Sigmoid colon (tissue), 7 donors: Measurements from ENCODE around the gene DBN1. TPM values are rescaled to one million over a fixed set of nuclear protein-coding genes. Genes with fewer than 3 reads are reported as not detected.

Experiments
- DNase-seq: peaks from one replicate; pipeline ENCODE4 v3.0.0-alpha.2; 2019
- H3K27ac ChIP-seq, 4 donors: fragments of 200-600 bp; sonication (generic); one replicate each; pipeline ENCODE4 v1.5.1; 2016 to 2019; ENCODE audit warnings: mild to moderate bottlenecking in 1 of 4
- H3K27me3 ChIP-seq, 3 donors: fragments of 200-600 bp; sonication (generic); one replicate each; pipeline ENCODE4 v1.5.1; 2019; ENCODE audit warnings: mild to moderate bottlenecking in 1 of 3
- H3K36me3 ChIP-seq, 4 donors: fragments of 200-600 bp; sonication (generic); one replicate each; pipeline ENCODE4 v1.5.1; 2016 to 2019
- H3K4me1 ChIP-seq, 4 donors: fragments of 200-600 bp; sonication (generic); one replicate each; pipeline ENCODE4 v1.5.1; 2017 to 2019
- H3K4me3 ChIP-seq, 4 donors: fragments of 200-600 bp; sonication (generic); one replicate each; pipeline ENCODE4 v1.5.1; 2017 to 2019; ENCODE audit warnings: mild to moderate bottlenecking in 2 of 4, moderate library complexity in 1 of 4
- H3K9me3 ChIP-seq, 4 donors: fragments of 200-600 bp in 3 of 4; sonication (generic) in 3 of 4; one replicate each; pipeline versions ENCODE4 v1.5.1 to v1.6.1; 2013 to 2019
- CTCF ChIP-seq, 4 experiments: fragments of 450-650 bp in 3 of 4; fragments of 200-600 bp in 1 of 4; IDR thresholded peaks; one replicate each; pipeline ENCODE4 v1.5.1; 2016 to 2019; ENCODE audit warnings: antibody characterized with exemption in 4 of 4, mild to moderate bottlenecking in 3 of 4, moderate library complexity in 2 of 4
- EP300 ChIP-seq, 4 donors: sonication (generic); formaldehyde crosslinking; IDR thresholded peaks; one replicate each; pipeline ENCODE4 v1.6.1; 2017; ENCODE audit warnings: antibody characterized with exemption in 4 of 4
- POLR2A ChIP-seq, 2 donors: fragments of 450-650 bp; IDR thresholded peaks; one replicate each; pipeline ENCODE4 v1.6.1; 2016; ENCODE audit warnings: antibody characterized with exemption in 2 of 2, mild to moderate bottlenecking in 2 of 2, moderate library complexity in 2 of 2
- POLR2AphosphoS5 ChIP-seq, 4 donors: sonication (generic); formaldehyde crosslinking; IDR thresholded peaks; one replicate each; pipeline ENCODE4 v1.6.1; 2017; ENCODE audit warnings: antibody characterized with exemption in 4 of 4
- WGBS, 2 donors: extraction: QIAGEN DNeasy Blood & Tissue Kit; methylation state at CpG; one replicate each; pipeline ENCODE4 v1.1.7; 2013; 5-methylcytosine and 5-hydroxymethylcytosine counted together
- intact Hi-C: fragments of 100-400 bp; cut with DNase I; formaldehyde crosslinking; loops from one replicate; pipeline ENCODE4 v1.15.1; 2023
- polyA plus RNA-seq, 3 donors: library from polyadenylated mRNA; stranded (reverse); fragments of 200-250 nt; gene quantifications; one replicate each; pipeline ENCODE4 v1.2.3, GENCODE V29; 2013
- total RNA-seq, 4 donors: library from RNA; depleted of rRNA; stranded (reverse); fragments of >200 nt; gene quantifications; one replicate each; pipeline ENCODE4 v1.1.0, GENCODE V29; 2016
- donor health status: healthy with polysubstance abuse.
- donor health status: Bipolar disorder and iron deficiency.
- donor health status: healthy.

DBN1 gene
- total and polyA plus RNA-seq, 7 donors: 6.0 to 100.0 (median 54.8) TPM

GRCh38 chr5:177484902-177485549 is 11.6 kb upstream of the DBN1 start:
- Histone ChIP-seq H3K9me3 (no peaks in the 10 kb centered on the region), H3K27me3 (no peaks in the 10 kb centered on the region), H3K27ac (peak overlapping the region; percentile 95 to 99 (median 96)), H3K4me1 (peaks cover 0 to 95% (median 84%) of the 10 kb centered on the region in 4 donors), H3K4me3 (no peak overlapping the region), H3K36me3 (peaks cover 42 to 82% (median 60%) of the 10 kb centered on the region in 4 donors)
- DNase-seq: no peak
- intact Hi-C loops: no loop called here
- TF ChIP-seq POLR2AphosphoS5 (IDR thresholded peaks at IDR 0.05) (peak in 2 of 4 donors; percentile 58 to 72), POLR2A (IDR thresholded peaks at IDR 0.05) (no peak), CTCF (IDR thresholded peaks at IDR 0.05) (no peak), EP300 (IDR thresholded peaks at IDR 0.05) (no peak)
- 77 to 84% methylated on average over 13 of the region's 13 CpGs for WGBS, 2 donors

GRCh38 chr5:177483994-177484901 is 10.8 kb upstream of the DBN1 start:
- Histone ChIP-seq H3K4me3 (no peak overlapping the region), H3K4me1 (peaks cover 0 to 95% (median 84%) of the 10 kb centered on the region in 4 donors), H3K27ac (peak overlapping the region; percentile 95 to 99 (median 96)), H3K36me3 (peaks cover 34 to 74% (median 52%) of the 10 kb centered on the region in 4 donors), H3K9me3 (no peaks in the 10 kb centered on the region), H3K27me3 (no peaks in the 10 kb centered on the region)
- TF ChIP-seq POLR2A (IDR thresholded peaks at IDR 0.05): no peak
- peak in 2 of 4 donors; percentile 66 to 76 for TF ChIP-seq POLR2AphosphoS5 (IDR thresholded peaks at IDR 0.05)
- no peak for TF ChIP-seq CTCF (IDR thresholded peaks at IDR 0.05)
- intact Hi-C loops: no loop called here
- DNase-seq: no peak
- 88 to 91% methylated on average over 22 of the region's 22 CpGs for WGBS, 2 donors

DNA sequence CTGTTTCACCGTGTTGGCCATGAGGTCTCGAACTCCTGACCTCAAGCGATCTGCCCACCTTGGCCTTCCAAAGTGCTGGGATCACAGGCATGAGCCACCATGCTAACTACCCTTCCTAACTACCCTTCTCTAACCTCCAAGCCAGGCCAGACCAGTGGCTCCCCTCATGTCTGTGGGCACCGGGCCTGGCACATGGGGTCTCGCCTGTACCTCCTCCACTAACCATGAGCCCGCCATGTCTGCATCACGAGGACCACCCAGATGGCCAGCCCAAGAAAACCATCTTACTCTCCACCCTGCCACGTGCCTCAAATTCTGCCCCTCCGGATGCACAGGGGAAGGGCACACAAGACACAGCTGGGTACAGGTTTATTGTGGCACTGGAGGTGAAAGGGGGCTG is 9.6 kb upstream of the DBN1 start:
- Histone ChIP-seq H3K4me1 (peaks cover 0 to 95% (median 85%) of the 10 kb centered on the region in 4 donors), H3K4me3 (no peak overlapping the region), H3K36me3 (peaks cover 22 to 62% (median 41%) of the 10 kb centered on the region in 4 donors), H3K27me3 (no peaks in the 10 kb centered on the region), H3K27ac (peak overlapping the region; percentile 95 to 99 (median 96)), H3K9me3 (no peaks in the 10 kb centered on the region)
- no peak for DNase-seq
- WGBS, 2 donors: 93 to 94% methylated on average over 9 of the region's 9 CpGs
- intact Hi-C loops: no loop called here
- TF ChIP-seq EP300 (IDR thresholded peaks at IDR 0.05) (no peak), CTCF (IDR thresholded peaks at IDR 0.05) (no peak), POLR2AphosphoS5 (IDR thresholded peaks at IDR 0.05) (peak in 1 of 4 donors; percentile 6), POLR2A (IDR thresholded peaks at IDR 0.05) (no peak)

- no peak overlapping the region for H3K4me3 ChIP-seq
- H3K36me3 ChIP-seq: peaks cover 15 to 55% (median 34%) of the 10 kb centered on the region in 4 donors
- 92 to 93% methylated on average over 10 of the region's 10 CpGs for WGBS, 2 donors
- no peak for DNase-seq
- H3K27me3 ChIP-seq: no peaks in the 10 kb centered on the region
- peaks cover 0 to 95% (median 88%) of the 10 kb centered on the region in 4 donors for H3K4me1 ChIP-seq
- TF ChIP-seq POLR2AphosphoS5 (IDR thresholded peaks at IDR 0.05) (peak in 3 of 4 donors; percentile 16 to 34 (median 27)), EP300 (IDR thresholded peaks at IDR 0.05) (no peak)
- no peaks in the 10 kb centered on the region for H3K9me3 ChIP-seq
- intact Hi-C loops: no loop called here
- H3K27ac ChIP-seq: peak overlapping the region; percentile 95 to 99 (median 96)
Measured at GRCh38 chr5:177482359-177482795, 8.9 kb upstream of the DBN1 start.

DNA sequence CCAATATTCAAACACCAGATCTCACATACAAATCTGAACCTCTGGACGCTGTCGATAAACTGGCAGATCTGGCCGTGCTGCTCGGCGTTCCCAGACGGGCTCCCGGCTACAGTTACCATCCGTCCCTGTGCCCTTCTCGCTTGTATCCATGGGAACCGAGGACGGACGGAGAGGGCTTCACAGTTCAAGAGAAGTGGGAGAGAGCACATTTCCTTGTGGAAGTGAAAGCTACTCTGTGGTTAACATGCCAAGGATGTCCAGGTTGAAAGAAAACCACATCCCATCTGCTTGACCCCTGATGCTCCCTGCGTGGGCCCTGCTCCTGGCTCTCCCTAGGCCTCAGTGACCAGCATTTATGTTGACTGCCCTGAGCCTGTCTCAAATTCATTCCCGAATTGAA is 6.3 kb upstream of the DBN1 start:
- Histone ChIP-seq H3K4me3 (no peak overlapping the region), H3K27ac (peak overlapping the region; percentile 95 to 99 (median 96)), H3K27me3 (no peaks in the 10 kb centered on the region), H3K4me1 (peaks cover 0 to 98% (median 97%) of the 10 kb centered on the region in 4 donors), H3K36me3 (peaks cover 9 to 33% (median 19%) of the 10 kb centered on the region in 4 donors), H3K9me3 (no peaks in the 10 kb centered on the region)
- TF ChIP-seq POLR2AphosphoS5 (IDR thresholded peaks at IDR 0.05): peak in 2 of 4 donors; percentile 1 to 4
- no peak for TF ChIP-seq POLR2A (IDR thresholded peaks at IDR 0.05)
- 71 to 79% methylated on average over 14 of the region's 14 CpGs for WGBS, 2 donors
- no peak for DNase-seq
- intact Hi-C loops: no loop called here
